Natural killer cell (primary cell): ENCODE measurements around the gene CALU. TPM values are rescaled to one million over a fixed set of nuclear protein-coding genes. Genes with fewer than 3 reads are reported as not detected.

ENCODE experiments used
- ATAC-seq, 3 donors: fragments of 150-1000 bp in 2 of 3; fragments of 200-7000 bp in 1 of 3; cut with Tn5 transposase; 1 replicate in 1 of 3; 2 replicates in 2 of 3; pipeline ENCODE4 v1.10.0; 2021; ENCODE audit warnings: mild to moderate bottlenecking in 2 of 3, moderate library complexity in 2 of 3
- DNase-seq, 2 donors: peaks; one replicate each; pipeline versions ENCODE4 v3.0.0 to v3.0.0-alpha.2; 2013 to 2021; ENCODE audit warnings: mixed read lengths in 1 of 2
- H3K27ac ChIP-seq: one replicate; pipeline ENCODE4 v1.5.1; 2013; ENCODE audit warnings: mild to moderate bottlenecking, low read length
- H3K27me3 ChIP-seq: one replicate; pipeline ENCODE4 v1.6.1; 2013; ENCODE audit warnings: low read length; ENCODE audit not compliant: control insufficient read depth, insufficient read depth
- H3K36me3 ChIP-seq: one replicate; pipeline ENCODE4 v1.6.1; 2013; ENCODE audit warnings: low read length; ENCODE audit not compliant: control insufficient read depth, insufficient read depth
- H3K4me1 ChIP-seq: one replicate; pipeline ENCODE4 v1.6.1; 2013; ENCODE audit warnings: low read length; ENCODE audit not compliant: control insufficient read depth, insufficient read depth
- H3K4me3 ChIP-seq: one replicate; pipeline ENCODE4 v1.5.1; 2013; ENCODE audit warnings: low read length
- H3K9me3 ChIP-seq: one replicate; pipeline ENCODE4 v1.6.1; 2013; ENCODE audit warnings: low read length; ENCODE audit not compliant: control insufficient read depth, insufficient read depth
- H3K27ac Mint-ChIP-seq, 2 donors: one replicate each; pipeline ENCODE4 v1.8.0; 2022; ENCODE audit warnings: mild to moderate bottlenecking in 2 of 2, mixed read lengths in 2 of 2, moderate library complexity in 1 of 2
- H3K27me3 Mint-ChIP-seq, 2 donors: one replicate each; pipeline ENCODE4 v1.8.0; 2022; ENCODE audit warnings: low read depth in 2 of 2, mixed read lengths in 2 of 2
- H3K36me3 Mint-ChIP-seq: one replicate; pipeline ENCODE4 v1.8.0; 2022; ENCODE audit warnings: mixed read lengths
- H3K4me1 Mint-ChIP-seq, 2 donors: one replicate each; pipeline ENCODE4 v1.8.0; 2022; ENCODE audit warnings: mixed read lengths in 2 of 2
- H3K4me3 Mint-ChIP-seq: one replicate; pipeline ENCODE4 v1.8.0; 2022; ENCODE audit warnings: mild to moderate bottlenecking, moderate library complexity, mixed read lengths
- H3K9me3 Mint-ChIP-seq, 2 donors: one replicate each; pipeline ENCODE4 v1.8.0; 2022; ENCODE audit warnings: mixed read lengths in 2 of 2
- WGBS: methylation state at CpG from one replicate; pipeline ENCODE4 v1.1.7; 2013; ENCODE audit warnings: missing lambda C conversion rate; ENCODE audit not compliant: insufficient coverage; 5-methylcytosine and 5-hydroxymethylcytosine counted together
- intact Hi-C: fragments of 100-400 bp; cut with micrococcal nuclease; formaldehyde crosslinking; loops from one replicate; pipeline ENCODE4 v1.14.2; 2022
- total RNA-seq, 4 donors: library from RNA; stranded (reverse); fragments of 120-200 nt in 1 of 4; gene quantifications; one replicate each; pipeline versions ENCODE4 v1.2.3 to v1.2.4, GENCODE V29; 2013 to 2022
- TF ChIP-seq, protein P1 (sequence below): fragments of 200-600 bp; IDR thresholded peaks from one replicate; pipeline ENCODE4 v1.8.0; 2022; ENCODE audit warnings: antibody characterized with exemption

Gene CALU
- total RNA-seq, 3 donors from 2014 or later (not counting 1 experiment from before 2014, with no cell fraction given): 25.9 to 31.7 (median 27.6) TPM

DNA sequence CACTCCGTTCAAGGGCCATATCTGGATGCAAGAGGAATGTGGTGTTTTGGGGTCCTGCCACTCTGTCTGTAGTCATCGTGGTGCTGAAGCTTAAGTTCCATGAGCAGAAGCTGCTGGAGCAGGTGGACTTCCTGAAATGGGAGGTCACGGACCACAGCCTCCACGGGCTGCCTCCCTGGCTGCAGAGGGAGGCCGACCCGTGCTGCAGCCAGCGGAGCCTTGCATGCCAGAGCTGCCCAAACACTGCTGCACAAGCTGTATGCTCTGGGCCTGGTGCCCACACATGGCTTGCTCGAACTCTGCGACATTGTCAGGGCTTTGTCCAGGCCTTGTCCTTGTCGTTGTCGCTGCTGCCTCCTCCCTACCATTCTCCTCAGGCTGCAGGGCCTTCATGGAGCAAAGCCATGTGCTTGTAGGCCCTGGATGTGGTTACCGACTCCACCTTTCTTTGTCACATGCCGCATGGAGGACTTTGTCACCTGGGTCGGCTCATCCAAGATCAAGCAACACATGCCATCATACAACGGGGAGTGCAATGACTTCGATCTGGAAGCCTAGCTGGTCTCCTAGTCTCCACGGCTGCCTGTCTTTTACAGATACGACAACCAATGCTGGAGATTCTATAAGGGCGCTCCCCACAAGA, 45.7 kb upstream of the CALU start:
- Mint-ChIP-seq H3K27me3 (peaks cover 38 to 48% of the 10 kb centered on the region in 2 donors), H3K4me1 (peaks cover 7 to 8% of the 10 kb centered on the region in 2 donors)
- WGBS: 90% methylated on average over 19 of the region's 19 CpGs

DNA sequence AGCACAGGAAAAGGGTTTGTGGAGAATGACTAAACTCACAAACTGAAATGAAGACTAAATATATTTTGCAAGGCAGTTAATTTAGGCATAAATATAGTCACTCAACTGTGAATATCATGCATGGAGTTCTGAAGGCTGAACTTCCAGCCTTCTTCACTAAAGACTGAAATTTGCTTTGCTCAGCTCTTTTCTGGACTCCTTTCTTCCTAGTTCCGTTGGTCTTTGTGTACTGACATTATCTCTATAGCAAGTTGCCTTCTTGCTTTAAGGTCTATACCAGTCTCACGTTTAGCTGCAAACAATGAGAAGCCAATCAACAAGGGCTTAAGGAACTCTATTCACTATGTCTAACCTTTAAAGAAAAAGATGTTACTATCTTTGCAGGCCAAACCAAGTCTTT, 44.4 kb upstream of the CALU start:
- no peak overlapping the region for H3K27ac ChIP-seq
- H3K27me3 ChIP-seq: peaks cover 28% of the 10 kb centered on the region
- DNase-seq: no peak
- Mint-ChIP-seq H3K9me3 (no peaks in the 10 kb centered on the region), H3K27me3 (peaks cover 48 to 58% of the 10 kb centered on the region in 2 donors), H3K36me3 (no peaks in the 10 kb centered on the region), H3K27ac (no peak overlapping the region), H3K4me1 (peaks cover 7 to 8% of the 10 kb centered on the region in 2 donors), H3K4me3 (no peak overlapping the region)
- H3K9me3 ChIP-seq: no peaks in the 10 kb centered on the region
- WGBS: 85% methylated on average over 2 of the region's 2 CpGs
- intact Hi-C loops: no loop called here
- H3K4me1 ChIP-seq: peaks cover 7% of the 10 kb centered on the region
- TF ChIP-seq, protein P1, sequence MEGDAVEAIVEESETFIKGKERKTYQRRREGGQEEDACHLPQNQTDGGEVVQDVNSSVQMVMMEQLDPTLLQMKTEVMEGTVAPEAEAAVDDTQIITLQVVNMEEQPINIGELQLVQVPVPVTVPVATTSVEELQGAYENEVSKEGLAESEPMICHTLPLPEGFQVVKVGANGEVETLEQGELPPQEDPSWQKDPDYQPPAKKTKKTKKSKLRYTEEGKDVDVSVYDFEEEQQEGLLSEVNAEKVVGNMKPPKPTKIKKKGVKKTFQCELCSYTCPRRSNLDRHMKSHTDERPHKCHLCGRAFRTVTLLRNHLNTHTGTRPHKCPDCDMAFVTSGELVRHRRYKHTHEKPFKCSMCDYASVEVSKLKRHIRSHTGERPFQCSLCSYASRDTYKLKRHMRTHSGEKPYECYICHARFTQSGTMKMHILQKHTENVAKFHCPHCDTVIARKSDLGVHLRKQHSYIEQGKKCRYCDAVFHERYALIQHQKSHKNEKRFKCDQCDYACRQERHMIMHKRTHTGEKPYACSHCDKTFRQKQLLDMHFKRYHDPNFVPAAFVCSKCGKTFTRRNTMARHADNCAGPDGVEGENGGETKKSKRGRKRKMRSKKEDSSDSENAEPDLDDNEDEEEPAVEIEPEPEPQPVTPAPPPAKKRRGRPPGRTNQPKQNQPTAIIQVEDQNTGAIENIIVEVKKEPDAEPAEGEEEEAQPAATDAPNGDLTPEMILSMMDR: no peak
- no peak for ATAC-seq
- no peak overlapping the region for H3K4me3 ChIP-seq
- no peaks in the 10 kb centered on the region for H3K36me3 ChIP-seq

More for the DNA sequence above, 45.7 kb upstream of the CALU start:
- Histone ChIP-seq H3K4me3 (no peak overlapping the region), H3K27me3 (peaks cover 17% of the 10 kb centered on the region), H3K36me3 (no peaks in the 10 kb centered on the region), H3K27ac (no peak overlapping the region), H3K4me1 (peaks cover 7% of the 10 kb centered on the region), H3K9me3 (no peaks in the 10 kb centered on the region)
- no peaks in the 10 kb centered on the region for H3K9me3 Mint-ChIP-seq
- no peak overlapping the region for H3K4me3 Mint-ChIP-seq
- no peak for ATAC-seq
- H3K36me3 Mint-ChIP-seq: no peaks in the 10 kb centered on the region
- H3K27ac Mint-ChIP-seq: no peak overlapping the region
- DNase-seq: no peak
- intact Hi-C loops: no loop called here
- TF ChIP-seq, protein P1: no peak

- ATAC-seq: peak; percentile 41 to 67 (median 63)
- Mint-ChIP-seq H3K4me1 (peaks cover 7 to 8% of the 10 kb centered on the region in 2 donors), H3K4me3 (peak overlapping the region; percentile 77), H3K27ac (peak overlapping the region in 1 of 2 donors; percentile 52), H3K36me3 (no peaks in the 10 kb centered on the region), H3K27me3 (peaks cover 65 to 74% of the 10 kb centered on the region in 2 donors), H3K9me3 (no peaks in the 10 kb centered on the region)
- H3K4me1 ChIP-seq: peaks cover 7% of the 10 kb centered on the region
- H3K4me3 ChIP-seq: no peak overlapping the region
- no peak overlapping the region for H3K27ac ChIP-seq
- peaks cover 35% of the 10 kb centered on the region for H3K27me3 ChIP-seq
- TF ChIP-seq, protein P1: no peak
- intact Hi-C loops: no loop called here
- DNase-seq: peak; percentile 32 to 58
- 5% methylated on average over 34 of the region's 37 CpGs for WGBS
- H3K9me3 ChIP-seq: no peaks in the 10 kb centered on the region
- no peaks in the 10 kb centered on the region for H3K36me3 ChIP-seq
These were observed 41.8 kb upstream of the CALU start for GRCh38 chr7:128697302-128697905.
